HG02588 (cell line): Measurements from ENCODE around the gene EEFSEC.

Experiments
- ATAC-seq: cut with Tn5 transposase; IDR thresholded peaks from one replicate; pipeline ENCODE4 v1.9.1; 2021; ENCODE audit warnings: mild to moderate bottlenecking, moderate library complexity; ENCODE audit not compliant: unreplicated experiment

The EEFSEC gene

GRCh38 chr3:128239304-128239703, 86.0 kb downstream of the EEFSEC start:
- ATAC-seq, result no peak

GRCh38 chr3:128240232-128240631, 87.0 kb downstream of the EEFSEC start:
- no peak for ATAC-seq

GRCh38 chr3:128241741-128242140, 88.5 kb downstream of the EEFSEC start:
- ATAC-seq, result no peak

- no peak for ATAC-seq
These were observed 89.7 kb downstream of the EEFSEC start for GRCh38 chr3:128242818-128243601.

- ATAC-seq, result no peak
These were observed 90.6 kb downstream of the EEFSEC start for GRCh38 chr3:128243602-128244504.

DNA sequence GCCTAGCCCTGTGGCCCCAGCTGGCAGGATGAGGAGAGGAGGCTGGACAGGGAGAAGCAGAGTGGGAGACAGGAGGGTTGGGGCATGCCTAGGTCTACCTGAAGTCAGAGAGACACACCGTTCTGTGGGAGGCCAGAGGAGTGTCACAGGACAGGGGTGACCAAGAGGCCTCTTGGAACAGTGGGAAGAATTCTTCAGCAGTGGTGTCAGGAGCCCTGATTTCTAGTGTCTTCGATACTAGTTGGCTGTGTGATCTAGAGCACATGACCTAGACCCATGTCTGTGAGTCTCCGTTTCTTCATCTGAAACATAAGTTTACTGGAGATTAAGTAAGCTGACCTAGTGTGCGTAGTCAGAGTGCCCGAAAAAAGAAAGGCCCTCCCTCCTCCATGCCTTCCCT, 92.2 kb downstream of the EEFSEC start:
- no peak for ATAC-seq

GRCh38 chr3:128247666-128248409, 94.6 kb downstream of the EEFSEC start:
- ATAC-seq, result no peak

GRCh38 chr3:128252083-128252482, 98.8 kb downstream of the EEFSEC start:
- ATAC-seq, result no peak

- no peak for ATAC-seq
These were observed 99.9 kb downstream of the EEFSEC start for GRCh38 chr3:128253150-128253549.

GRCh38 chr3:128254066-128254590, 100.8 kb downstream of the EEFSEC start:
- ATAC-seq, result no peak

GRCh38 chr3:128254967-128255366, 101.7 kb downstream of the EEFSEC start:
- no peak for ATAC-seq

- no peak for ATAC-seq
These were observed 102.8 kb downstream of the EEFSEC start for GRCh38 chr3:128256131-128256530.

- no peak for ATAC-seq
These were observed 104.4 kb downstream of the EEFSEC start for GRCh38 chr3:128257632-128258031.

GRCh38 chr3:128260275-128260674, 107.0 kb downstream of the EEFSEC start:
- ATAC-seq, result no peak

- ATAC-seq, result no peak
These were observed 109.2 kb downstream of the EEFSEC start for GRCh38 chr3:128262457-128262856.

- ATAC-seq, result no peak
These were observed 109.8 kb downstream of the EEFSEC start for GRCh38 chr3:128263118-128263517.

- no peak for ATAC-seq
These were observed 110.7 kb downstream of the EEFSEC start for GRCh38 chr3:128263946-128264345.

GRCh38 chr3:128266453-128266852, 113.2 kb downstream of the EEFSEC start:
- no peak for ATAC-seq

GRCh38 chr3:128267541-128267940, 114.3 kb downstream of the EEFSEC start:
- ATAC-seq, result no peak

GRCh38 chr3:128269006-128269775, 115.9 kb downstream of the EEFSEC start:
- ATAC-seq, result no peak
